ENCODE measurements around the gene SLC2A1.

The SLC2A1 gene

GRCh38 chr1:42964044-42964812 lies 5.6 kb upstream of the SLC2A1 start:
- H3K27me3 ChIP-seq (ENCODE audit: insufficient read depth, poor library complexity, severe bottlenecking), result no peaks in the 10 kb centered on the region
- DNase-seq (ENCODE audit: low spot score), result no peak
- H3K9me3 ChIP-seq (ENCODE audit: severe bottlenecking), result no peaks in the 10 kb centered on the region
- H3K4me1 ChIP-seq (ENCODE audit: insufficient read depth, poor library complexity, severe bottlenecking), result peaks cover 52% of the 10 kb centered on the region
- no peak overlapping the region for H3K4me3 ChIP-seq (ENCODE audit: severe bottlenecking)
- H3K27ac ChIP-seq (ENCODE audit: poor library complexity, severe bottlenecking), result peak overlapping the region; percentile 91
- no peak for ATAC-seq (ENCODE audit: low read depth)
- no peaks in the 10 kb centered on the region for H3K36me3 ChIP-seq (ENCODE audit: low read depth)
- TF ChIP-seq CTCF (IDR thresholded peaks at IDR 0.05; ENCODE audit: poor library complexity, severe bottlenecking), result no peak

- peak overlapping the region; percentile 91 for H3K27ac ChIP-seq (ENCODE audit: poor library complexity, severe bottlenecking)
- no peaks in the 10 kb centered on the region for H3K9me3 ChIP-seq (ENCODE audit: severe bottlenecking)
- ATAC-seq (ENCODE audit: low read depth), result no peak
- H3K4me1 ChIP-seq (ENCODE audit: insufficient read depth, poor library complexity, severe bottlenecking), result peaks cover 52% of the 10 kb centered on the region
- no peak for TF ChIP-seq CTCF (IDR thresholded peaks at IDR 0.05; ENCODE audit: poor library complexity, severe bottlenecking)
- no peak for DNase-seq (ENCODE audit: low spot score)
- no peaks in the 10 kb centered on the region for H3K27me3 ChIP-seq (ENCODE audit: insufficient read depth, poor library complexity, severe bottlenecking)
- no peak overlapping the region for H3K4me3 ChIP-seq (ENCODE audit: severe bottlenecking)
- H3K36me3 ChIP-seq (ENCODE audit: low read depth), result no peaks in the 10 kb centered on the region
Observed at GRCh38 chr1:42963378-42964043, 4.8 kb upstream of the SLC2A1 start.

GRCh38 chr1:42962641-42963377 lies 4.1 kb upstream of the SLC2A1 start:
- H3K27ac ChIP-seq (ENCODE audit: poor library complexity, severe bottlenecking), result peak overlapping the region; percentile 91

GRCh38 chr1:42961312-42962091 lies 2.8 kb upstream of the SLC2A1 start:
- no peak for TF ChIP-seq CTCF (IDR thresholded peaks at IDR 0.05; ENCODE audit: poor library complexity, severe bottlenecking)
- no peaks in the 10 kb centered on the region for H3K27me3 ChIP-seq (ENCODE audit: insufficient read depth, poor library complexity, severe bottlenecking)
- H3K27ac ChIP-seq (ENCODE audit: poor library complexity, severe bottlenecking), result peak overlapping the region; percentile 91
- no peaks in the 10 kb centered on the region for H3K9me3 ChIP-seq (ENCODE audit: severe bottlenecking)
- H3K36me3 ChIP-seq (ENCODE audit: low read depth), result peaks cover 14% of the 10 kb centered on the region
- DNase-seq (ENCODE audit: low spot score) (no peak), ATAC-seq (ENCODE audit: low read depth) (no peak)
- H3K4me3 ChIP-seq (ENCODE audit: severe bottlenecking), result no peak overlapping the region
- H3K4me1 ChIP-seq (ENCODE audit: insufficient read depth, poor library complexity, severe bottlenecking), result peaks cover 35% of the 10 kb centered on the region

More at GRCh38 chr1:42962641-42963377, 4.1 kb upstream of the SLC2A1 start:
- Histone ChIP-seq H3K27me3 (ENCODE audit: insufficient read depth, poor library complexity, severe bottlenecking) (no peaks in the 10 kb centered on the region), H3K9me3 (ENCODE audit: severe bottlenecking) (no peaks in the 10 kb centered on the region), H3K36me3 (ENCODE audit: low read depth) (peaks cover 1% of the 10 kb centered on the region; the same call in 1 of the 2 replicates), H3K4me3 (ENCODE audit: severe bottlenecking) (no peak overlapping the region), H3K4me1 (ENCODE audit: insufficient read depth, poor library complexity, severe bottlenecking) (peaks cover 47% of the 10 kb centered on the region)
- ATAC-seq (ENCODE audit: low read depth), result peak; percentile 44
- peak; percentile 88 for DNase-seq (ENCODE audit: low spot score)
- no peak for TF ChIP-seq CTCF (IDR thresholded peaks at IDR 0.05; ENCODE audit: poor library complexity, severe bottlenecking)

Measured in RWPE2 (cell line).